ENCODE data around the gene PPP1R16B. TPM values are rescaled to one million over a fixed set of nuclear protein-coding genes. Genes with fewer than 3 reads are reported as not detected.

Gene PPP1R16B
- total and polyA plus RNA-seq, 4 donors = 22.0 to 55.2 (median 37.8) TPM

- H3K4me1 ChIP-seq (ENCODE audit: control insufficient read depth, insufficient read depth, low read length) = peaks cover 50% of the 10 kb centered on the region
- H3K27ac ChIP-seq (ENCODE audit: low read depth, low read length) = peak overlapping the region; percentile 67
- H3K4me3 ChIP-seq (ENCODE audit: low read depth, low read length) = no peak overlapping the region
- no peaks in the 10 kb centered on the region for H3K9me3 ChIP-seq (ENCODE audit: control insufficient read depth, insufficient read depth, low read length)
- peaks cover 9% of the 10 kb centered on the region for H3K27me3 ChIP-seq (ENCODE audit: control insufficient read depth, insufficient read depth, low read length)
- DNase-seq (ENCODE audit: low read depth in 4 of 6, low spot score in 6 of 6) = peak in 1 of 6 donors; percentile 16
- H3K36me3 ChIP-seq (ENCODE audit: control insufficient read depth, insufficient read depth, low read length) = no peaks in the 10 kb centered on the region
- WGBS (ENCODE audit: insufficient coverage) = 42% methylated on average over 16 of the region's 18 CpGs
Observed at GRCh38 chr20:38804682-38805501, 605 bp upstream of the PPP1R16B start.

- H3K27ac ChIP-seq (ENCODE audit: low read depth, low read length) = peak overlapping the region; percentile 58
- H3K4me1 ChIP-seq (ENCODE audit: control insufficient read depth, insufficient read depth, low read length) = peaks cover 53% of the 10 kb centered on the region
- no peaks in the 10 kb centered on the region for H3K9me3 ChIP-seq (ENCODE audit: control insufficient read depth, insufficient read depth, low read length)
- peak overlapping the region; percentile 64 for H3K4me3 ChIP-seq (ENCODE audit: low read depth, low read length)
- no peaks in the 10 kb centered on the region for H3K36me3 ChIP-seq (ENCODE audit: control insufficient read depth, insufficient read depth, low read length)
- DNase-seq (ENCODE audit: low read depth in 4 of 6, low spot score in 6 of 6) = peak in 2 of 6 donors; percentile 47 to 54
- peaks cover 9% of the 10 kb centered on the region for H3K27me3 ChIP-seq (ENCODE audit: control insufficient read depth, insufficient read depth, low read length)
- under 1% methylated on average over 81 of the region's 81 CpGs for WGBS (ENCODE audit: insufficient coverage)
Observed at GRCh38 chr20:38805958-38806854, 709 bp downstream of the PPP1R16B start.

DNA sequence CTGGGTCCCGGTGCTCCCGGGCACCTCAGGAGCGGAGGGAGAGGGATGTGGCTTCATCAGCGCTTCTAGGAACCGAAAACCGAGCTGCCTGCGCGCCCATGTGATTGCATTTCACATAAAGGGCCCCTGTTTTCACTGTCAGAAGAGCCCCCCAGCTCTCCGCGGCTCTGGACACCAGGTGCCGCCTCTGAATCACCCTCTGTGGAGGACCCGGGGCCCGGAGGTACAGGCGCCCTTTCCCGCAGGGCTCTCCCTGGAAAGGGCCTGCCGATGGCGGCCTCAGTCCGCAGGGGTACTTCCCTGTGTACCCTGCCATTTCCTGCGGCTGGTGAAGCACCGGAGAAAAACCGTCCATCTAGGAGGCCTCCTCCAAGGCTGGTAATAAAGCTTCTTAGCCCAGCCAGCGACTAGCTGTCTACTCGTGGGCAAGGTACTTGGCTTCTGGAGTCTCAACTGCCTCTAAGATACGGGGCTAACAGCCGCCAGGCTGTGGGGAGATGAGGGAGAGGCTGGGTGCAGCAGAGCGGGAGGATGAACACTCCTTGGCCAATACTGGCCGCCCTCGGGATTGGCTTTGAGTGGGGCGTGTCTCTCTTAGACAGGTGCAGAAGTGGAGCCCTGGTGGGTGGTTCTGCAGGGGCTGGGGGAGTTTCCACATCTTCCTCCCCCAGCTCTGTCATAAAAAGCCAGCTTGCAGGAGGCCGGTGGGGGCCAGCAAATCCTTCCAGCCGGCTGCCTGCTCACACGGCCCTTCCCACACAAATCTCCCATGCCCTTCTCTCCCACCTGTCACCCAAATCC, 1.6 kb downstream of the PPP1R16B start:
- peaks cover 9% of the 10 kb centered on the region for H3K27me3 ChIP-seq (ENCODE audit: control insufficient read depth, insufficient read depth, low read length)
- DNase-seq (ENCODE audit: low read depth in 4 of 6, low spot score in 6 of 6) = peak in 2 of 6 donors; percentile 68 to 73
- H3K36me3 ChIP-seq (ENCODE audit: control insufficient read depth, insufficient read depth, low read length) = no peaks in the 10 kb centered on the region
- H3K9me3 ChIP-seq (ENCODE audit: control insufficient read depth, insufficient read depth, low read length) = no peaks in the 10 kb centered on the region
- H3K4me1 ChIP-seq (ENCODE audit: control insufficient read depth, insufficient read depth, low read length) = peaks cover 53% of the 10 kb centered on the region
- peak overlapping the region; percentile 58 for H3K27ac ChIP-seq (ENCODE audit: low read depth, low read length)
- peak overlapping the region; percentile 64 for H3K4me3 ChIP-seq (ENCODE audit: low read depth, low read length)
- 9% methylated on average over 30 of the region's 32 CpGs for WGBS (ENCODE audit: insufficient coverage)

- Histone ChIP-seq H3K4me3 (ENCODE audit: low read depth, low read length) (no peak overlapping the region), H3K27me3 (ENCODE audit: control insufficient read depth, insufficient read depth, low read length) (peaks cover 9% of the 10 kb centered on the region), H3K9me3 (ENCODE audit: control insufficient read depth, insufficient read depth, low read length) (no peaks in the 10 kb centered on the region), H3K36me3 (ENCODE audit: control insufficient read depth, insufficient read depth, low read length) (no peaks in the 10 kb centered on the region), H3K4me1 (ENCODE audit: control insufficient read depth, insufficient read depth, low read length) (peaks cover 47% of the 10 kb centered on the region), H3K27ac (ENCODE audit: low read depth, low read length) (no peak overlapping the region)
- 72% methylated on average over 3 of the region's 6 CpGs for WGBS (ENCODE audit: insufficient coverage)
- no peak for DNase-seq (ENCODE audit: low read depth in 4 of 6, low spot score in 6 of 6)
Observed at GRCh38 chr20:38809942-38810341, 4.4 kb downstream of the PPP1R16B start.

DNA sequence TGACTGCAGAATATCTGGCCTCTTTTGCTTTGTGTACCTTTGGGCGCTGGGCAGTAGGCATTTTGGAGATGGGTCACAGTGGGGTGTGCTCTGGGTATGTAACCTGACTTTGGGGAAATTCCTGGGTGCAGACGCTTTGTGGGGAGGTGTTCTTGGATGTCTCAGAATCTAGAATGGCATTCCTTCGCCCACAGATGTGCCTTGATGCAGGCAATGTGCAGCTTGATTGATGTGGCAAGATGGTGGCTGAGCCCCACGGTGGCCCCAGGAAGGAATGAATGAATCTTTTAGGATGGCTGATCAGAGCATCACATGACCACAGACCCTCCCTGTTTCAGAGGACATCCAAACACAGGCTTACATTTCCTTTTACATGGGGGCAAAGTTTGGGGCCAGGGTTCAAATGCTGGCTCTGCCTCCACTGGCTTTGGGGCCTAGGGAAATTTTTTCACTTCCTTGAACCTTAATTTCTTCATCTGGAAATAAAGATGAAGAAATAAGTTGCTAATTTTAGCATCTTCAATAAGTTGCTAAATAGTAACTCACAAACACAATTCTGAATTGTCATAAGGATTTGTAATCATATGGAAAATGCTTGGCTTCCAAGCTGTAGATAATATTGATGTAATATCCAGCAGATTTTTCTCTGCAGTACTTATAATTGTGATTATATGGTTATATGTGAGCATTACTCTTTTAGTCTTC, 5.6 kb downstream of the PPP1R16B start:
- H3K36me3 ChIP-seq (ENCODE audit: control insufficient read depth, insufficient read depth, low read length) = no peaks in the 10 kb centered on the region
- WGBS (ENCODE audit: insufficient coverage) = 100% methylated on average over 2 of the region's 4 CpGs
- peaks cover 9% of the 10 kb centered on the region for H3K27me3 ChIP-seq (ENCODE audit: control insufficient read depth, insufficient read depth, low read length)
- H3K4me1 ChIP-seq (ENCODE audit: control insufficient read depth, insufficient read depth, low read length) = peaks cover 36% of the 10 kb centered on the region
- no peak overlapping the region for H3K27ac ChIP-seq (ENCODE audit: low read depth, low read length)
- H3K9me3 ChIP-seq (ENCODE audit: control insufficient read depth, insufficient read depth, low read length) = no peaks in the 10 kb centered on the region
- no peak overlapping the region for H3K4me3 ChIP-seq (ENCODE audit: low read depth, low read length)
- no peak for DNase-seq (ENCODE audit: low read depth in 4 of 6, low spot score in 6 of 6)

GRCh38 chr20:38811769-38812168, 6.3 kb downstream of the PPP1R16B start:
- Histone ChIP-seq H3K27ac (ENCODE audit: low read depth, low read length) (no peak overlapping the region), H3K36me3 (ENCODE audit: control insufficient read depth, insufficient read depth, low read length) (no peaks in the 10 kb centered on the region), H3K4me3 (ENCODE audit: low read depth, low read length) (no peak overlapping the region), H3K9me3 (ENCODE audit: control insufficient read depth, insufficient read depth, low read length) (no peaks in the 10 kb centered on the region), H3K4me1 (ENCODE audit: control insufficient read depth, insufficient read depth, low read length) (peaks cover 34% of the 10 kb centered on the region), H3K27me3 (ENCODE audit: control insufficient read depth, insufficient read depth, low read length) (peaks cover 6% of the 10 kb centered on the region)
- peak in 1 of 6 donors; percentile 17 for DNase-seq (ENCODE audit: low read depth in 4 of 6, low spot score in 6 of 6)
- WGBS (ENCODE audit: insufficient coverage) = 49% methylated on average over 3 of the region's 4 CpGs

- H3K27ac ChIP-seq (ENCODE audit: low read depth, low read length) = no peak overlapping the region
- no peaks in the 10 kb centered on the region for H3K36me3 ChIP-seq (ENCODE audit: control insufficient read depth, insufficient read depth, low read length)
Observed at GRCh38 chr20:38812182-38812581, 6.7 kb downstream of the PPP1R16B start.

DNA sequence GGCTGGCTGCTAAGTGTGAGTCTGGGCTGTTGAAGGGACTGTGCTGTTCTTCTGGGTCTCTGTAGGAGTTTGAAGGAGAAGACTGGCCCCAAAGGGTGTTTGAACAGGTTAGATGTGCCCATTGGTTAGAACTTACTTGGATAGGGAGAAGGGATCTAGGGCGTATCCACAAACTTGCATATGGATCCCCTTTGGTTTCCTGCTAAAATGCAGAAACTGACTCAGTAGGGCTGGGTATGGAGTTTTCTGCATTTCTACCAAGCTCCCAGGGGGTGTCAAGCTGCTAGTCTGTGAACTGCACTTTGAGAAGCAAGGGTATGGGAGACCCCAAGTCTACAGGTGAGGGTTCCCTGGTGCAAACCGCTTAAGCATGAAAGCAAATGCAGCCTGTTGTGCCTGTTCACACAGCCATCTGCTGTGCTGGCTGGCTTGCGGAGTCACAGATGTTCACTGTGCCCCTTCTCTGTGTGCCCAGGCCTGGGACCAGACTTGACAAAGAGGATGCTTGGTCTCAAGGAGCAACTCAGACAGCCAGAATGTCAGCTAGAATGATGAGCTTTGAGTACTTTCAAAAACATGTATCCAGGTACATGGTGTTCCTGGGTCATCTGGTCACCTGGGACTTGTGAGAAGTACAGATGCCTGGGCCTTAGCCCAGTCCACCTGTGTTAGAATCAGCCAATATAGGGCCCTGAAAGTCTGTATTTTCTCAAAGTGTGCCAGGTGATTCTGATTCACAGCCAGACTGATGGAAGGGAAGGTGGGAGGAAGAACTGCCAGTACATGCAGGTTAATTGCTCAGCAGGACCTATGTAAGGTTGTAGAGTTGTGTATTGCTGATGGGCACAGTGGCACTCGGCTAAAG, 7.4 kb downstream of the PPP1R16B start:
- Histone ChIP-seq H3K4me3 (ENCODE audit: low read depth, low read length) (no peak overlapping the region), H3K27ac (ENCODE audit: low read depth, low read length) (no peak overlapping the region), H3K4me1 (ENCODE audit: control insufficient read depth, insufficient read depth, low read length) (peaks cover 23% of the 10 kb centered on the region), H3K9me3 (ENCODE audit: control insufficient read depth, insufficient read depth, low read length) (no peaks in the 10 kb centered on the region), H3K27me3 (ENCODE audit: control insufficient read depth, insufficient read depth, low read length) (no peaks in the 10 kb centered on the region), H3K36me3 (ENCODE audit: control insufficient read depth, insufficient read depth, low read length) (no peaks in the 10 kb centered on the region)
- 74% methylated on average over 3 of the region's 4 CpGs for WGBS (ENCODE audit: insufficient coverage)
- DNase-seq (ENCODE audit: low read depth in 4 of 6, low spot score in 6 of 6) = no peak

More at GRCh38 chr20:38812182-38812581, 6.7 kb downstream of the PPP1R16B start:
- DNase-seq (ENCODE audit: low read depth in 4 of 6, low spot score in 6 of 6) = no peak
- WGBS (ENCODE audit: insufficient coverage) = 90% methylated on average over 2 of the region's 5 CpGs
- Histone ChIP-seq H3K4me1 (ENCODE audit: control insufficient read depth, insufficient read depth, low read length) (peaks cover 30% of the 10 kb centered on the region), H3K4me3 (ENCODE audit: low read depth, low read length) (no peak overlapping the region), H3K9me3 (ENCODE audit: control insufficient read depth, insufficient read depth, low read length) (no peaks in the 10 kb centered on the region), H3K27me3 (ENCODE audit: control insufficient read depth, insufficient read depth, low read length) (peaks cover 1% of the 10 kb centered on the region)
